ENCODE data around the gene STRN.
"Not testable (repeated sequence)": the region's sequence is repeated elsewhere in the genome, so short reads cannot be mapped to it uniquely, and the experiment has no call there.

STRN gene

DNA sequence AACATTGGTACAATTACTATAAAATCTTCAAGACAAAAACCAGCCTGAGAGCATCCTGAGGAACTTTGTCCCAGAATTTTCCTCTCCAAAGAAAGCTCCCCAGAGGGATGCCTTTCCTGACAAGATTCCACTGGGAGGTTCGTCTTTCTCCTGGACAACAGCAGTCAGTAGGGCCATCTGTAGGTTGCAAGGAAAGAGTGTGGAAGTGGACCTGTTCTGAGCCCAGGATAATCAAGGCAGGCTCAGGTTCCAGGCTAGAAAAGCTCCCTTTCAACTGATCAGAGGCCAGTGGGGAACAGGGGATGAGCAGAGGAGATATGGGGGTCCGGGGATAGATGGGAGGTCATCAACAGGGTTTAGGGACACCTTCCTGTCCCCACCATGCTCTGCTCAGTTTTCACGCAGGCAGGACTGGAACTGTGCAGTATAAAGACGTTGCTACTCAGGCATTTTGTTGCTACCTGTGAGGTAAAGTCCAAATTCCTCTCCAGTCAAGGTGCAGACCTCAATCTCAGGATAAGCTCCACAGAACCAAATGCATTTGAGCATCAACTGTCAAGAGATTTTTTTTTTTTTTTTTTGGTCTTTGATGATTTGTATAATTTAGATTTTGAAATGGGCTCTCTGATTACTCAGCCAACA lies 126.2 kb downstream of the STRN start:
- DNase-seq (ENCODE audit: extremely low read depth, low read depth), result no peak
- TF ChIP-seq, protein P1, sequence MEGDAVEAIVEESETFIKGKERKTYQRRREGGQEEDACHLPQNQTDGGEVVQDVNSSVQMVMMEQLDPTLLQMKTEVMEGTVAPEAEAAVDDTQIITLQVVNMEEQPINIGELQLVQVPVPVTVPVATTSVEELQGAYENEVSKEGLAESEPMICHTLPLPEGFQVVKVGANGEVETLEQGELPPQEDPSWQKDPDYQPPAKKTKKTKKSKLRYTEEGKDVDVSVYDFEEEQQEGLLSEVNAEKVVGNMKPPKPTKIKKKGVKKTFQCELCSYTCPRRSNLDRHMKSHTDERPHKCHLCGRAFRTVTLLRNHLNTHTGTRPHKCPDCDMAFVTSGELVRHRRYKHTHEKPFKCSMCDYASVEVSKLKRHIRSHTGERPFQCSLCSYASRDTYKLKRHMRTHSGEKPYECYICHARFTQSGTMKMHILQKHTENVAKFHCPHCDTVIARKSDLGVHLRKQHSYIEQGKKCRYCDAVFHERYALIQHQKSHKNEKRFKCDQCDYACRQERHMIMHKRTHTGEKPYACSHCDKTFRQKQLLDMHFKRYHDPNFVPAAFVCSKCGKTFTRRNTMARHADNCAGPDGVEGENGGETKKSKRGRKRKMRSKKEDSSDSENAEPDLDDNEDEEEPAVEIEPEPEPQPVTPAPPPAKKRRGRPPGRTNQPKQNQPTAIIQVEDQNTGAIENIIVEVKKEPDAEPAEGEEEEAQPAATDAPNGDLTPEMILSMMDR (IDR thresholded peaks at IDR 0.05; ENCODE audit: low read depth, low read length, missing control alignments), result no peak
- no peak overlapping the region for H3K4me3 ChIP-seq (replicated peaks; ENCODE audit: low read depth, low read length)

DNA sequence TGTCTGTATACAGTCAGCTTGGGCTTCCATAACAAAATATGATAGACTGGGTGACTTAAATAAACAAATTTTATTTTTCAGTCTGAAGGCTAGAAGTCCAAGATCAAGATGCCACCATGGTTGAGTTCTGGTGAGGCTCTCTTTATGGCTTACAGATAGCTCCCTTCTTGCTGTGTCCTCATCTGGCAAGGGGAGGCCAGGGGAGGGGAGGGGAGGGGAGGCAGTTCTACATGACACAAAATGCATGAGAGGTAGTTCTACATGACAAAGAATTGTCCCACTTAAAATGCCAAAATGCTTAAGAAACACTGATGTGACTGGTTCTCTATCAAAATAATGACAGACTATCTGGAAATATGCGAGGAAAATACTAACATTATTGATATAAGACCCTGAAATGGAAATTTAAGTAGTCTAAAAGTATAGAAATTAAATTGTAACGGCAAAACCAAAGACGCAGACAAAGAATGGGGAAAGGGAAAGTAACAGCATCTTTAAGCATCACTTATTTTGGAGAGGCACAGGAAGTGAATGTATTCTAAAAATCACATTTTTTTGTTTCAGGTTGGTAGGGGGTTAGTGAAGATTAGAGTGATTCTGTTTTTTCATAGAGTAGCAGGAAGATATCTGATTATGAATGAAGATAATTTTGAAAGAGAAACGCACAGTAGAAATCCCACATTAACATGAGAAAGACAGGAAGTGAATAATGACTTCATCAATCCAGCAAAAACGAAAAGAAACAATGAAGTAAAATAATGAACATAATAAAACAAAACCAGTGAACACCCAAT lies 131.4 kb downstream of the STRN start:
- H3K4me3 ChIP-seq (replicated peaks; ENCODE audit: low read depth, low read length), result no peak overlapping the region
- TF ChIP-seq, protein P1 (IDR thresholded peaks at IDR 0.05; ENCODE audit: low read depth, low read length, missing control alignments), result no peak
- no peak for DNase-seq (ENCODE audit: extremely low read depth, low read depth)

DNA sequence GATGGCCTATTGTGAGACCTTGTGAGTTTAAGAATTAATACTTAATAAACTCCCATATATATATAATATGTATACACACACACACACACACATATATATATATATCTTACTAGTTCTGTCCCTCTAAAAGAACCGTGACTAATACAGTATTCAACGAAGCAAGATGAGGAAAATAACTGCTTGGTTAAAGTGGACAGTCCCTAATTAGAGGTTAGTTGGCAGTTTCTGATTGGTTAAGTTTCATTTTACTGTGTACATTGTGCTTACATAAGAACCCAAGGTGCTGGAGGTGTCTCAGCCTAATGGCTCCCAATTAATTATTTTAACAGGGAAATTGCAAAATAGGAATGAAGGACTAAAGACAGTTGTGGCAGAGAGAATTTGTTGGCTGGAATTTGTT lies 132.1 kb downstream of the STRN start:
- DNase-seq (ENCODE audit: extremely low read depth, low read depth), result no peak
- TF ChIP-seq, protein P1 (IDR thresholded peaks at IDR 0.05; ENCODE audit: low read depth, low read length, missing control alignments), result no peak
- H3K4me3 ChIP-seq (replicated peaks; ENCODE audit: low read depth, low read length), result no peak overlapping the region

DNA sequence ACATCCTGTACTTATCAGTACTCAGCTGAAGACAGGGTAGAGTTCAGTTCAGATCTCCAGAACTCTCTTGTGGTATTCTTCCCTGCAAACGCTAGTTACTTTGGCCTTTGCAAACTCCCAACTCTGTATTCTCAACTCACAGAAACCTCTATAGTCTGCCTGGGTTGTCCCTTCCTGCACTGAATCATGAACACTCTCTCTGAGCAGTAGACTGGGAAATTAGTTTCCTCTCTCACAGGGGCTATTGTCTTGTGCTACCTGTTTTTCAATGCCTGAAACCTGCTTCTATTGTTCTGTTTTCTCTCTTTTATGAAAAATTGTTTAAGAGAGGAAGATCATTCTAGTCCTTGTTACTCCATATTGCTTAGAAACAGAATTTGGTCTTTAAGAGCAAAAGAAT lies 135.2 kb downstream of the STRN start:
- no peak overlapping the region for H3K4me3 ChIP-seq (replicated peaks; ENCODE audit: low read depth, low read length)
- TF ChIP-seq, protein P1 (IDR thresholded peaks at IDR 0.05; ENCODE audit: low read depth, low read length, missing control alignments), result no peak
- DNase-seq (ENCODE audit: extremely low read depth, low read depth), result no peak

DNA sequence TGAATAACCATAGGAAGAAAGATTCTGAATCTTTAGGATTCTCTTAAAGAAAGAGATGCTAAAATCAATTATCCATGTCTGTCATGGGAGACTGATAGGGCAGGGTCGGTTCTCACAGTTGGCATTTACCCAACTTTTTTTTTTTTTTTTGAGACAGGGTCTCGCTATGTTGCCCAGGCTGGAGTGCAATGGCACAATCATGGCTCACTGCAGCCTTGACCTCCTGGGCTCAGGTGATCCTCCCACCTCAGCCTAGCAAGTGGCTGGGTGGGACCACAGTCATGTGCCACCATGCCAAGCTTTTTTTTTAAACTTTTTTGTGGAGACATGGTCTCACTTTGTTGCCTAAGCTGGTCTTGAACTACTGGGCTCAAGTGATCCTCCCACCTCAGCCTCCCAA lies 141.7 kb downstream of the STRN start:
- DNase-seq (ENCODE audit: extremely low read depth, low read depth); H3K4me3 ChIP-seq (replicated peaks; ENCODE audit: low read depth, low read length): not testable (repeated sequence)

DNA sequence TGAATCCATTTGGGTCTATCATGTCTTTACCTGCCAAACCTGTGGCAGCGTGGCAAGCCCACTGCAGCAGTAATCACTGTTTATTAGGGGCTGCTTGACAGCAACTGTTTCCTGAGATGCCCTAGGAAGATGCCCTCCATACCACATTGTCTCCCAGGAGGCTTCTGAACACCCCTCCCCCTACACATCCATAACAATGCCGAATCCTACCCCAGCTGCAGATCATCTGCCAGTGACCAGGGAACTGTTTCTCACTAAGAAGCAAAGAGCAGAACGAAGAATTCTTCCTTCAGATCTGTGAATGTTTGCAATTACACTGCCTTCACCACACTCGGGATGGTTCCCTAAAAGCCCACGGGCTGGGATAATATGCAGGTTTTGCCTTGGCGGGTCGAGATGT lies 142.1 kb downstream of the STRN start:
- no peak overlapping the region for H3K4me3 ChIP-seq (replicated peaks; ENCODE audit: low read depth, low read length)
- no peak for DNase-seq (ENCODE audit: extremely low read depth, low read depth)
- TF ChIP-seq, protein P1 (IDR thresholded peaks at IDR 0.05; ENCODE audit: low read depth, low read length, missing control alignments), result no peak

DNA sequence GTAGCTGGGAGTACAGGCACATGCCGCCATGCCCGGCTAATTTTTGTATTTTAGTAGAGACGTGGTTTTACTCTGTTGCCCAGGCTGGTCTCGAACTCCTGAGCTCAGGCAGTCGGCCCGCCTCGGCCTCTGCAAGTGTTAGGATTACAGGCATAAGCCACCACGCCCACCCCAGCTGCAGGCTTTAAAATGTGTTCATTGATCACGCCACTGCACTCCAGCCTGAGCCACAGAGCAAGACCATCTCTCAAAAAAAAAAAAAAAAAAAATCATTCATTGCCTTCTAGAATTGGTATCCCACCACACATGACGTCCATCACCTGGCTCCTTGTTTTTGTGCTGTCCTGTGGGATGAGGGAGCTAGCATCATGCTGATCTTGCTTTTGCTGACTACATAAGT lies 142.5 kb downstream of the STRN start:
- TF ChIP-seq, protein P1 (IDR thresholded peaks at IDR 0.05; ENCODE audit: low read depth, low read length, missing control alignments), result no peak
- H3K4me3 ChIP-seq (replicated peaks; ENCODE audit: low read depth, low read length), result no peak overlapping the region
- no peak for DNase-seq (ENCODE audit: extremely low read depth, low read depth)

All from HFF-Myc (cell line).